K562 (cell line): ENCODE results near the gene PIGB. TPM values are rescaled to one million over a fixed set of nuclear protein-coding genes. Genes with fewer than 3 reads are reported as not detected.

Experiments
- CREB1 ChIP-seq, 2 experiments: sonication (generic) in 1 of 2; formaldehyde crosslinking in 1 of 2; IDR thresholded peaks; 2 replicates each; pipeline versions ENCODE4 v1.6.1 to v1.8.0; 2012 to 2022; ENCODE audit warnings: inconsistent platforms in 1 of 2, mild to moderate bottlenecking in 1 of 2, missing genetic modification reagents in 1 of 2, moderate library complexity in 1 of 2
- E2F6 ChIP-seq, 2 experiments: IDR thresholded peaks; 2 replicates each; pipeline ENCODE4 v1.6.1; 2011; ENCODE audit warnings: borderline replicate concordance in 1 of 2, control low read depth in 1 of 2, low read depth in 1 of 2, low read length in 1 of 2, mild to moderate bottlenecking in 1 of 2, mixed read lengths in 1 of 2, moderate library complexity in 1 of 2; ENCODE audit not compliant: insufficient read depth in 1 of 2, insufficient read length in 1 of 2, poor library complexity in 1 of 2, severe bottlenecking in 1 of 2; ENCODE audit errors: extremely low read depth in 1 of 2
- EGR1 ChIP-seq: fragments of 450-650 bp; conservative IDR thresholded peaks from 2 replicates; pipeline ENCODE4 v1.6.1; 2017; ENCODE audit warnings: mild to moderate bottlenecking
- GTF2E2 ChIP-seq: fragments of 200-800 bp; sonication (Bioruptor generic); IDR thresholded peaks from 2 replicates; pipeline ENCODE4 v1.6.1; 2016; ENCODE audit warnings: missing genetic modification characterization, missing compliant biosample characterization
- JUND ChIP-seq, 2 experiments: IDR thresholded peaks; 2 replicates in 1 of 2; 3 replicates in 1 of 2; pipeline ENCODE4 v1.6.1; 2011; ENCODE audit warnings: borderline replicate concordance in 2 of 2, low read depth in 2 of 2, low read length in 2 of 2, improper control_type of control experiment in 1 of 2, missing biosample characterization in 1 of 2, missing genetic modification characterization in 1 of 2, missing genetic modification reagents in 1 of 2
- KAT7 ChIP-seq: sonication (generic); formaldehyde crosslinking; IDR thresholded peaks from 2 replicates; pipeline ENCODE4 v1.8.0; 2022; ENCODE audit warnings: missing genetic modification reagents, mild to moderate bottlenecking, borderline replicate concordance
- MAZ ChIP-seq, 2 experiments: fragments of 450-650 bp in 1 of 2; sonication (generic) in 1 of 2; formaldehyde crosslinking; IDR thresholded peaks in 1 of 2; conservative IDR thresholded peaks in 1 of 2; 2 replicates each; pipeline versions ENCODE4 v1.4.0 to v1.5.0; 2020; ENCODE audit warnings: mild to moderate bottlenecking in 1 of 2, missing genetic modification reagents in 1 of 2
- NBN ChIP-seq: fragments of 450-650 bp; IDR thresholded peaks from 2 replicates; pipeline ENCODE4 v1.6.1; 2016; ENCODE audit warnings: low read depth, mild to moderate bottlenecking
- NR2C2 ChIP-seq, 2 experiments: fragments of 200-800 bp in 1 of 2; sonication (Bioruptor generic) in 1 of 2; sonication (generic) in 1 of 2; formaldehyde crosslinking in 1 of 2; IDR thresholded peaks; 2 replicates each; pipeline versions ENCODE4 v1.6.1 to v1.8.0; 2016 to 2022; ENCODE audit warnings: mild to moderate bottlenecking in 1 of 2, missing compliant biosample characterization in 1 of 2, missing genetic modification characterization in 1 of 2, missing genetic modification reagents in 1 of 2
- PKNOX1 ChIP-seq: fragments of 450-650 bp; IDR thresholded peaks from 2 replicates; pipeline ENCODE4 v1.6.1; 2016
- POLR2A ChIP-seq: fragments of 450-650 bp; conservative IDR thresholded peaks from 2 replicates; pipeline ENCODE4 v1.6.1; 2016
- PYGO2 ChIP-seq: fragments of 450-650 bp; IDR thresholded peaks from 2 replicates; pipeline ENCODE4 v1.6.1; 2016; ENCODE audit warnings: mild to moderate bottlenecking, missing genetic modification characterization, moderate library complexity, missing compliant biosample characterization
- ZNF12 ChIP-seq: sonication (generic); formaldehyde crosslinking; IDR thresholded peaks from 2 replicates; pipeline ENCODE4 v1.4.0; 2020; ENCODE audit warnings: mild to moderate bottlenecking, missing genetic modification reagents
- ZNF639 ChIP-seq, 2 experiments: fragments of 200-800 bp in 1 of 2; sonication (Bioruptor generic) in 1 of 2; sonication (generic) in 1 of 2; formaldehyde crosslinking in 1 of 2; IDR thresholded peaks in 1 of 2; conservative IDR thresholded peaks in 1 of 2; 2 replicates each; pipeline versions ENCODE4 v1.5.0 to v1.6.1; 2016 to 2020; ENCODE audit warnings: missing compliant biosample characterization in 1 of 2, missing genetic modification characterization in 1 of 2, missing genetic modification reagents in 1 of 2
- polyA plus RNA-seq, 8 experiments: library from polyadenylated mRNA; depleted of rRNA in 4 of 8; stranded (reverse) in 5 of 8; unstranded in 3 of 8; fragments of >200 nt; fragmentation: Nextera tagmentation in 2 of 8; fragmentation: Illumina TruSeq in 1 of 8; extraction: Ambion mirVana in 2 of 8; extraction: Trizol in 1 of 8; gene quantifications; 2 replicates each; pipeline versions ENCODE4 v1.2.1 to v1.2.3, GENCODE V29; 2011 to 2014; ENCODE audit warnings: inconsistent platforms in 1 of 8, missing spikeins in 1 of 8
- total RNA-seq, 7 experiments: library from RNA; depleted of rRNA in 6 of 7; stranded (reverse); fragments of >200 nt in 6 of 7; fragmentation: Illumina TruSeq in 2 of 7; extraction: Trizol in 2 of 7; gene quantifications; 2 replicates each; pipeline versions ENCODE4 v1.2.1 to v1.2.3, GENCODE V29; 2011 to 2021; ENCODE audit warnings: low replicate concordance in 1 of 7
- TF ChIP-seq, protein P1 (sequence below): IDR thresholded peaks from 2 replicates; pipeline ENCODE4 v1.6.1; 2011; ENCODE audit warnings: borderline replicate concordance, low read depth, mild to moderate bottlenecking, moderate library complexity, low read length; ENCODE audit not compliant: insufficient read depth, poor library complexity, severe bottlenecking
- TF ChIP-seq, protein P2 (sequence below), 2 experiments: fragments of 450-650 bp; conservative IDR thresholded peaks; 2 replicates each; pipeline ENCODE4 v1.6.1; 2017; ENCODE audit warnings: mild to moderate bottlenecking in 2 of 2, moderate library complexity in 2 of 2

Gene PIGB
- total and polyA plus RNA-seq, 9 of the 15 experiments (the other 6 are each of a cell fraction or from before 2014, with no cell fraction given) = 9.9 to 32.3 (median 18.2) TPM

GRCh38 chr15:55289746-55290527 lies 29.1 kb upstream of the PIGB start, which contains the start of gene RAB27A (continued):
- TF ChIP-seq GTF2E2 (tag) (peak; percentile 84), PYGO2 (tag) (no peak), ZNF12 (peak; percentile 66; the same call in 1 of the 2 replicates), MAZ (CRISPR knock-in tag; conservative IDR thresholded peaks at IDR 0.05 in 1 of 2, IDR thresholded peaks at IDR 0.05 in 1 of 2) (peak; percentile 86 to 96), POLR2A (peak; percentile 59), KAT7 (CRISPR knock-in tag) (peak; percentile 89; the same call in 1 of the 2 replicates), EGR1 (peak; percentile 4; the same call in 1 of the 2 replicates), E2F6 (IDR thresholded peaks at IDR 0.05; ENCODE audit: borderline replicate concordance in 1 of 2, extremely low read depth in 1 of 2, insufficient read depth in 1 of 2, insufficient read length in 1 of 2, low read depth in 1 of 2, low read length in 1 of 2, poor library complexity in 1 of 2, severe bottlenecking in 1 of 2) (peak; percentile 66 to 88), NR2C2 (CRISPR knock-in tag; IDR thresholded peaks at IDR 0.05) (no peak), NR2C2 (tag; IDR thresholded peaks at IDR 0.05) (peak; percentile 56; the same call in 1 of the 2 replicates), PKNOX1 (0 out of 2 replicates have a peak, but pooled peaks have one; percentile 16), NBN (peak; percentile 27; the same call in 1 of the 2 replicates), JUND (IDR thresholded peaks at IDR 0.05; ENCODE audit: borderline replicate concordance, low read depth, low read length) (0 out of 2 replicates have a peak, but pooled peaks have one; percentile 3), JUND (tag; IDR thresholded peaks at IDR 0.05; ENCODE audit: borderline replicate concordance, low read depth, low read length) (no peak; the same call in 2 of the 3 replicates), ZNF639 (CRISPR knock-in tag; conservative IDR thresholded peaks at IDR 0.05 in 1 of 2, IDR thresholded peaks at IDR 0.05 in 1 of 2) (no peak), CREB1 (IDR thresholded peaks at IDR 0.05) (no peak), CREB1 (CRISPR knock-in tag; IDR thresholded peaks at IDR 0.05) (peak; percentile 49; the same call in 1 of the 2 replicates)
- TF ChIP-seq, protein P1, sequence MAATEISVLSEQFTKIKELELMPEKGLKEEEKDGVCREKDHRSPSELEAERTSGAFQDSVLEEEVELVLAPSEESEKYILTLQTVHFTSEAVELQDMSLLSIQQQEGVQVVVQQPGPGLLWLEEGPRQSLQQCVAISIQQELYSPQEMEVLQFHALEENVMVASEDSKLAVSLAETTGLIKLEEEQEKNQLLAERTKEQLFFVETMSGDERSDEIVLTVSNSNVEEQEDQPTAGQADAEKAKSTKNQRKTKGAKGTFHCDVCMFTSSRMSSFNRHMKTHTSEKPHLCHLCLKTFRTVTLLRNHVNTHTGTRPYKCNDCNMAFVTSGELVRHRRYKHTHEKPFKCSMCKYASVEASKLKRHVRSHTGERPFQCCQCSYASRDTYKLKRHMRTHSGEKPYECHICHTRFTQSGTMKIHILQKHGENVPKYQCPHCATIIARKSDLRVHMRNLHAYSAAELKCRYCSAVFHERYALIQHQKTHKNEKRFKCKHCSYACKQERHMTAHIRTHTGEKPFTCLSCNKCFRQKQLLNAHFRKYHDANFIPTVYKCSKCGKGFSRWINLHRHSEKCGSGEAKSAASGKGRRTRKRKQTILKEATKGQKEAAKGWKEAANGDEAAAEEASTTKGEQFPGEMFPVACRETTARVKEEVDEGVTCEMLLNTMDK = peak; percentile 55
- TF ChIP-seq, protein P2, sequence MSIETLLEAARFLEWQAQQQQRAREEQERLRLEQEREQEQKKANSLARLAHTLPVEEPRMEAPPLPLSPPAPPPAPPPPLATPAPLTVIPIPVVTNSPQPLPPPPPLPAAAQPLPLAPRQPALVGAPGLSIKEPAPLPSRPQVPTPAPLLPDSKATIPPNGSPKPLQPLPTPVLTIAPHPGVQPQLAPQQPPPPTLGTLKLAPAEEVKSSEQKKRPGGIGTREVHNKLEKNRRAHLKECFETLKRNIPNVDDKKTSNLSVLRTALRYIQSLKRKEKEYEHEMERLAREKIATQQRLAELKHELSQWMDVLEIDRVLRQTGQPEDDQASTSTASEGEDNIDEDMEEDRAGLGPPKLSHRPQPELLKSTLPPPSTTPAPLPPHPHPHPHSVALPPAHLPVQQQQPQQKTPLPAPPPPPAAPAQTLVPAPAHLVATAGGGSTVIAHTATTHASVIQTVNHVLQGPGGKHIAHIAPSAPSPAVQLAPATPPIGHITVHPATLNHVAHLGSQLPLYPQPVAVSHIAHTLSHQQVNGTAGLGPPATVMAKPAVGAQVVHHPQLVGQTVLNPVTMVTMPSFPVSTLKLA (conservative IDR thresholded peaks at IDR 0.05) = peak; percentile 57 to 72
